IPS DF 6.9 (cell line): ENCODE measurements around the gene ARIH1.

Source experiments
- DNase-seq: peaks from one replicate; pipeline ENCODE4 v3.0.0-alpha.2; 2013; ENCODE audit warnings: low read depth, low spot score
- H3K27ac ChIP-seq: one replicate; pipeline ENCODE4 v1.5.1; 2013; ENCODE audit warnings: low read length, control low read depth
- H3K27me3 ChIP-seq: 2 replicates; pipeline ENCODE4 v1.6.1; 2013; ENCODE audit warnings: mild to moderate bottlenecking, low read length; ENCODE audit not compliant: control insufficient read depth, insufficient read depth
- H3K36me3 ChIP-seq: 2 replicates; pipeline ENCODE4 v1.6.1; 2013; ENCODE audit warnings: low read length; ENCODE audit not compliant: control insufficient read depth, insufficient read depth
- H3K4me1 ChIP-seq: 2 replicates; pipeline ENCODE4 v1.6.1; 2013; ENCODE audit warnings: low read length; ENCODE audit not compliant: control insufficient read depth, insufficient read depth
- H3K4me3 ChIP-seq: 2 replicates; pipeline ENCODE4 v1.5.1; 2013; ENCODE audit warnings: mild to moderate bottlenecking, low read length
- H3K9me3 ChIP-seq: 2 replicates; pipeline ENCODE4 v1.6.1; 2013; ENCODE audit warnings: low read length, inconsistent platforms; ENCODE audit not compliant: control insufficient read depth, insufficient read depth
- WGBS: extraction: QIAGEN DNeasy Blood & Tissue Kit; methylation state at CpG from one replicate; pipeline ENCODE4 v1.1.7; 2013; ENCODE audit warnings: mixed read lengths, missing lambda C conversion rate; ENCODE audit not compliant: insufficient read length, insufficient coverage; 5-methylcytosine and 5-hydroxymethylcytosine counted together

Gene ARIH1

DNA sequence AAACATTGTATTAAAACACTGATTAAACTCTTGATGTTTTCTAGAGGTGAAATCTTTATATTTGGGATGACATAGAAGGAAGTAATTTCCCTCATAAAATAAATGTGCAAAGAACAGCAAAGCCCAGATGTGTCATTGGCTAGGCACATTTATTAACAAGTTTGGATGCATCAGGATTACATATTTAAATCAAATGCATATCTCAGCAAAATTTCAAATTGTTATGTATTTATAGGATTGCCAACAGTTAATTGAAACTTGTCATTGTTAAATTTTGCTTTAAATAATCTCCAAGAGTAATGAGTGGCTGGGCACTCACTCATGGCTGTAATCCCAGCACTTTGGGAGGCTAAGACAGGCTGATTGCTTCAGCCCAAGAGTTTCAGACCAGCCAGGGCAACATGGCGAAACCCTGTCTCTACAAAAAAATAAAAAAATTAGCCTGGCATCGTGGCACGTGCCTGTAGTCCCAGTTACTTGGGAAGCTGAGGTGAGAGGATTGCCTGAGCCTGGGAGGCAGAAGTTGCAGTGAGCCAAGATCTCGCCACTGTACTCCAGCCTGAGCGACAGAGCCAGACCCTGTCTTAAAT is 28.2 kb downstream of the ARIH1 start:
- H3K9me3 ChIP-seq = no peaks in the 10 kb centered on the region
- H3K4me1 ChIP-seq = no peaks in the 10 kb centered on the region
- no peaks in the 10 kb centered on the region for H3K36me3 ChIP-seq
- no peak for DNase-seq
- no peaks in the 10 kb centered on the region for H3K27me3 ChIP-seq
- H3K27ac ChIP-seq = no peak overlapping the region
- WGBS = no CpG with 5 or more reads among the region's 5 CpGs
- H3K4me3 ChIP-seq = no peak overlapping the region

DNA sequence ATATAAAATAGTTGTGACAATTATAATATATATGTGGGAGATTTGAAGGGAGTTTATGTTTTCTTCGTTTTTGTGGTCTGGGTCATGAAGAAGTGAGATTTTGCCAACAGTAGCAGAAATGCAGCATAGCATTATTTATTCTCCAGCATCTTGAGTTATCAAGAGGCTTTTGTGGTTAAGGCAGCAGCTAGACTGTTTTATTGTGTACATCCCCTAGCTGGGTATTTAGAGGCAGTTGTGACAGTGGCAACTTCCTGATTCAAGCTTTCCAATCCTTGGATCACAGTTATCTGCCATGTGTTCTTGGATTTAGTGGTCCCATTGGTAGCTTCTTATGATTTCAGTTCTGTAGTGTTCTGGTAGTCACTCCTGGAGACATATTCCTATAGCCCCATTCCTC is 29.0 kb downstream of the ARIH1 start:
- no peaks in the 10 kb centered on the region for H3K27me3 ChIP-seq
- H3K36me3 ChIP-seq = no peaks in the 10 kb centered on the region
- DNase-seq = no peak
- H3K27ac ChIP-seq = no peak overlapping the region
- 100% methylated on average over 1 of the region's 1 CpG for WGBS
- H3K9me3 ChIP-seq = no peaks in the 10 kb centered on the region
- no peaks in the 10 kb centered on the region for H3K4me1 ChIP-seq
- H3K4me3 ChIP-seq = no peak overlapping the region

DNA sequence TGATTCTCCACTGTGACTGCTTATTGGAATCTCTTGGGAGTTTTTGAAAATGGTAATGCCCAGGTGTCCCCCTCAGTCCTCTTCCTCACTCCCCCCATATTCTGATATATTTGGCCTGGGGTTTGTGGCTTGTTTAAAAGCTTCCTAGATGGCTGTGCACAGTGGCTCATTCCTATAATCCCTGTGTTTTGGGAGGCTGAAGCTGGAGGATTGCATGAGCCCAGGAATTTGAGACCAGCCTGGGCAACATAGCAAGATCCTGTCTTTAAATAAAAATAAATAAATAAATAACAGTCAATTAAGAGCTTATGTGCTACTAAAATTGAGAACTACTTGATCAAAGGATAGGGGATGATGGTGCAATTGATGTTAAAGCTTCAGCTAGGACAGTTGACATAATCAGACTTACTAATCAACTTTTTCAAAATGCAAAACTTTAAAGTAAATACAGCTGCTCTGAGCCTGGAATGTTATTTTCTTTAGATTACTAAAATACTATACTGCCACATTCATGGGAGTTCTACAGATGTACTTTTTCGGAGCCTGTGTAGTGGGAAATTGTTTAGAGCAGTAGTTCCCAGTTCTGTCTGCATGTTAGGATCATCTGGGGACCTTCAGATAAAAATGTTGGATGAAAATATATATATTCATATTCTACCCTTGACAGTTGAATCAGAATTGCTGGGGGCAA is 33.4 kb downstream of the ARIH1 start:
- H3K4me1 ChIP-seq = no peaks in the 10 kb centered on the region
- WGBS = no CpG with 5 or more reads among the region's 1 CpG
- no peaks in the 10 kb centered on the region for H3K9me3 ChIP-seq
- DNase-seq = no peak
- H3K27ac ChIP-seq = no peak overlapping the region
- H3K36me3 ChIP-seq = no peaks in the 10 kb centered on the region
- no peaks in the 10 kb centered on the region for H3K27me3 ChIP-seq
- no peak overlapping the region for H3K4me3 ChIP-seq

DNA sequence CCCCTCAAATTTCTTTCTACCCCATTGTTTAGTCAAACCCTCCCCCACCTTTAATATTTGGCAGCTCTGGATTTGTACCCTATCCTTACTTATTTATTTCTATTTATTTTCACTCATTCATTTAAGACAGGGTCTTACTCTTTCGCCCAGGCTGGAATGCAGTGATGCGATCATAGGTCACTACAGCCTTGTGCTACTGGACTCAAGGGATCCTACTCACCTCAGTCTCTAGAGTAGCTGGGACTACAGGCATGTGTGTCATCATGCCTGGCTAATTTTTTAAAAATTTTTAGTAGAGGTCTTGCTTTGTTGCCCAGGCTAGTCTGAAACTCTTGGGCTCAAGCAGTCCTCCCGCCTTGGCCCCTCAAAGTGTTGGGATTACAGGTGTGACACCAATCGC is 35.4 kb downstream of the ARIH1 start:
- no peak overlapping the region for H3K4me3 ChIP-seq
- no peak overlapping the region for H3K27ac ChIP-seq
- no peak for DNase-seq
- no peaks in the 10 kb centered on the region for H3K4me1 ChIP-seq
- no CpG with 5 or more reads among the region's 4 CpGs for WGBS
- no peaks in the 10 kb centered on the region for H3K27me3 ChIP-seq
- H3K36me3 ChIP-seq = no peaks in the 10 kb centered on the region
- H3K9me3 ChIP-seq = no peaks in the 10 kb centered on the region

DNA sequence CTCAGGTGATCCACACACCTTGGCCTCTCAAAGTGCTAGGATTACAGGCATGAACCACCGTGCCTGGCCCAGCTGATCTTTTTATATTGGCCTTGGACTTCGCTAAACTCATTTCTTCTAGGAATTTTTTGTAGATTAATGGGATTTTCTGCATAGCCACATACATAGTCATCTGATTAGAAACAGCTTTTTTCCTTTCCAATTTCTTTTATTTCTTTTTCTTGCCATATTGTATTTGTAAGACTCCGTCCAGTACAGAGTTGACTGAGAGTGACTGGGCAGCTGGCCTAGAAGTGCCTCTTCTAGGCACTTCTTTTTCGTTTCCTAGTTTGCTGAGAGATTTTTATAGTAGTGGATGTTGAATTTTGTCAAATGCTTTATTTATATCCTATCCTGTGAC is 37.4 kb downstream of the ARIH1 start:
- Histone ChIP-seq H3K4me1 (no peaks in the 10 kb centered on the region), H3K27me3 (no peaks in the 10 kb centered on the region), H3K27ac (no peak overlapping the region), H3K9me3 (no peaks in the 10 kb centered on the region), H3K4me3 (no peak overlapping the region), H3K36me3 (no peaks in the 10 kb centered on the region)
- no peak for DNase-seq
- no CpG with 5 or more reads among the region's 4 CpGs for WGBS

DNA sequence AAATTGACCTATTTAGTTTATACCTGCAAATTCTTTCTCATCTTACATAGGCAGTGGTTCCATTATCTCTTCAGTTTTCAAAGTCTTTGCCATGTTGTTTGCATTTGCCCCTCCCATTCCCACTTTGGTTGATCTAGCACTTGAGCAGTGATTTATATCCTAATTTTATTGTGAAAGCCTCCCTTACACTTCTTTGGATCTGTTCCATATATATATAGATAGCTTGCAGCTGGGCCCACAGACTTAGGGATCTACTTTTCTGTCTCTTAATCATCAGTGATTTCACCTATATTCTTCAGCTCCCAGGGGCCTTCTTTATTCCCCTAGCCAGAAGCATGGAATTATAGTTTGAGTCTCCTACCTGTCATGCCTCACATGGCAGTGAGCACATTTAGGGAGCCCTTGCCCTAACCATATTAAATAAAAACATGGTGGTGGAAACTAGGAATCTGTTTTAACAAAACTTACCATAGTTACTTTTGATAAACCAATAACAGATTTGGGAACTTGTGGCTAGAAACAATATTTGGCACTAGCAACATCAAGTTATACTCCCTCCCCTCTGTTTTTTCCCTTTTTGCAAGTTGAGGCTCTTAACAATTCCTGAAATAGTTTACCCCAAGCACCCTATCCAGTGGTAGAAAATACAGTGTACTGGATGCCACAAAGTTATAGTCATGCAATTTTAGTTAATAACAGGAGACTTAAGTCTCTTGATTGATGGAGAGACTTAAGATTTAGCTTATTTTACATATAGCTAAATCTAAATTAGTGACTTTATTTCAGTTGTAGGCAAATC is 41.7 kb downstream of the ARIH1 start:
- Histone ChIP-seq H3K9me3 (no peaks in the 10 kb centered on the region), H3K27ac (no peak overlapping the region), H3K27me3 (no peaks in the 10 kb centered on the region), H3K4me1 (no peaks in the 10 kb centered on the region), H3K36me3 (no peaks in the 10 kb centered on the region), H3K4me3 (no peak overlapping the region)
- DNase-seq = no peak

DNA sequence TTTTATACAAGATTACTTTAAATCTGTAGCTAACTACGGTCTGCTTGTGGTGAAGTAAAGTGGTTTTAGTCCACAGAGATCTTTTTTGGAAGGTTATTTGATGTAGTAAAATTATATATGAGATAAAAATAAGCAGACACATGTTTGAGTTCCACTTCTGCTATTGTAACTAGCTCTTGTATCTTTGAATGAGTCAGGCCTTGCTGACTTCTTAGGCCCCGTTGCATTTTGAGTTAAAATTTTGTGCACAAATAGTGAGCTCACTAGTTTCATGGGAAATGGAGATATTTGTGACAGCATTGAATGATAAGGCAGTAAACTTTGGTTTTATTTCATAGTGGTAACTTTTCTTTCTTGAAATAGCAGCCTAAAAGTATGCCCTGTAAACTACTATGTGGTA is 42.6 kb downstream of the ARIH1 start:
- Histone ChIP-seq H3K27ac (no peak overlapping the region), H3K4me1 (no peaks in the 10 kb centered on the region), H3K4me3 (no peak overlapping the region), H3K36me3 (no peaks in the 10 kb centered on the region), H3K9me3 (no peaks in the 10 kb centered on the region), H3K27me3 (no peaks in the 10 kb centered on the region)
- DNase-seq = no peak
- no CpG with 5 or more reads among the region's 2 CpGs for WGBS

DNA sequence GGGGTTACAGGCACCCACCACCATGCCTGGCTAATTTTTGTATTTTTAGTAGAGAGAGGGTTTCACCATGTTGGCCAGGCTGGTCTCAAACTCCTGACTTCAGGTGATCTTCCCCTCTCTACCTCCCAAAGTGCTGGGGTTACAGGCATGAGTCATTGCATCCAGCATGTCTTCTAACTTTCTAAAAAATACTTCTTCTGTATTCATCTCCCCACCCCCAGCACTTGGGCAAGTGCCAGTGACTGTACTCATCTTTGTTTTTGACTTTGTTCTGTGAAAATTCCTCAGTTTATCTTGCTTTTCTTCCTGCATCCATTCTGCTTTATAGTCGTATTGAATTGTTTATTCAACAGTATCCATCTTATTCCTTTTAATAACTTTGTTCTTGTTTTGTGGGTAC is 47.6 kb downstream of the ARIH1 start:
- Histone ChIP-seq H3K4me1 (no peaks in the 10 kb centered on the region), H3K4me3 (no peak overlapping the region), H3K27me3 (no peaks in the 10 kb centered on the region), H3K27ac (no peak overlapping the region), H3K9me3 (no peaks in the 10 kb centered on the region), H3K36me3 (no peaks in the 10 kb centered on the region)
- DNase-seq = no peak
- WGBS = no CpG with 5 or more reads among the region's 1 CpG

DNA sequence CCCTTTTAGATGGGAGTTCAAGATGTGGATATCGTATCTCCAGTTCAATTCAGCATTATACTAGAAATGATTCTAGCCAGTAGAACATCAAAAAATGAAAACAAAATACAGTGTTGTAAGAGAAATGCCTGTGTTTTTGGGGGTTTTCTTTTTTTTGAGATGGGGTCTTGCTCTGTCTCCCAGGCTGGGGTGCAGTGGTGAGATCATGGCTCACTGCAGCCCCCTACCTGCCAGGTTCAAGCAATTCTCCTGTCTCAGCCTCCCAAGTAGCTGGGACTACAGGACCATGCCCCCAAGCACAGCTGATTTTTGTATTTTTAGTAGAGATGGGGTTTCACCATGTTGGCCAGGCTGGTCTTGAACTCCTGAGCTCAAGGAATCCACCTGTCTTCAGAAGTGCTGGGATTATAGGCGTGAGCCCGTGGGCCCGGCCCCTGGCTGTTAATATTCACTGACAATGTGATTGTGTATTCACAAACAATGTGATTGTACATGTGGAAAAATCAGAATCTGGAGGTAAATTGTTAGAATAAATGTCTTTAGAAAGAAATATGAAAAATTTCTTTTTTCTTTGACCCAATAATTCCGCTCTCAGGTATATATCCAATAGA is 59.0 kb downstream of the ARIH1 start:
- H3K9me3 ChIP-seq = no peaks in the 10 kb centered on the region
- no peak for DNase-seq
- H3K4me3 ChIP-seq = no peak overlapping the region
- no peaks in the 10 kb centered on the region for H3K27me3 ChIP-seq
- WGBS = no CpG with 5 or more reads among the region's 5 CpGs
- no peak overlapping the region for H3K27ac ChIP-seq
- H3K4me1 ChIP-seq = no peaks in the 10 kb centered on the region
- H3K36me3 ChIP-seq = no peaks in the 10 kb centered on the region

DNA sequence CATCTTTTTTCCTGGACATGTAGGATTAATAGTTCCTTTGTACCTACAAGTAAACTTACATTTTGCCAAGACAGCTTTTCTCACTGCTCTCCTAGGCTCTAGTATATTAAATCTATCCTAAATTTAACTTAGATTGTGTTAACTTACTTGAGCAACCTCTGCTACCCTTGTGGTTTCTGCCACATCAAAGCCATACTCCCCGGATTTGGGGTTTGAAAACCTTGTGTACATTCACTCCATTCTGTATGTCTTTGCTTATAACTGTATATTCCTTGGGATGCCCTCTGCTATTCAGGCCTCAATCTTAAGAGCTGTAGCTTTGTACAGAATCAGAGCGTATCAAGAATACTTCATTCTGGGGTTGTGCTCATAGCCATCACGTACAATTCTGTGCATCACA is 60.4 kb downstream of the ARIH1 start:
- no CpG with 5 or more reads among the region's 3 CpGs for WGBS
- DNase-seq = no peak
- Histone ChIP-seq H3K4me1 (no peaks in the 10 kb centered on the region), H3K9me3 (no peaks in the 10 kb centered on the region), H3K27me3 (no peaks in the 10 kb centered on the region), H3K36me3 (no peaks in the 10 kb centered on the region), H3K4me3 (no peak overlapping the region), H3K27ac (no peak overlapping the region)
